ENCODE data around the gene RCOR3.
A peak's percentile ranks its signal among the peaks of the same experiment; 100 is the strongest.

The RCOR3 gene

GRCh38 chr1:211329764-211330201 is 70.6 kb downstream of the RCOR3 start:
- DNase-seq (ENCODE audit: extremely low spot score) = peak; percentile 46
- TF ChIP-seq, protein P1, sequence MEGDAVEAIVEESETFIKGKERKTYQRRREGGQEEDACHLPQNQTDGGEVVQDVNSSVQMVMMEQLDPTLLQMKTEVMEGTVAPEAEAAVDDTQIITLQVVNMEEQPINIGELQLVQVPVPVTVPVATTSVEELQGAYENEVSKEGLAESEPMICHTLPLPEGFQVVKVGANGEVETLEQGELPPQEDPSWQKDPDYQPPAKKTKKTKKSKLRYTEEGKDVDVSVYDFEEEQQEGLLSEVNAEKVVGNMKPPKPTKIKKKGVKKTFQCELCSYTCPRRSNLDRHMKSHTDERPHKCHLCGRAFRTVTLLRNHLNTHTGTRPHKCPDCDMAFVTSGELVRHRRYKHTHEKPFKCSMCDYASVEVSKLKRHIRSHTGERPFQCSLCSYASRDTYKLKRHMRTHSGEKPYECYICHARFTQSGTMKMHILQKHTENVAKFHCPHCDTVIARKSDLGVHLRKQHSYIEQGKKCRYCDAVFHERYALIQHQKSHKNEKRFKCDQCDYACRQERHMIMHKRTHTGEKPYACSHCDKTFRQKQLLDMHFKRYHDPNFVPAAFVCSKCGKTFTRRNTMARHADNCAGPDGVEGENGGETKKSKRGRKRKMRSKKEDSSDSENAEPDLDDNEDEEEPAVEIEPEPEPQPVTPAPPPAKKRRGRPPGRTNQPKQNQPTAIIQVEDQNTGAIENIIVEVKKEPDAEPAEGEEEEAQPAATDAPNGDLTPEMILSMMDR (IDR thresholded peaks at IDR 0.05; ENCODE audit: control extremely low read depth, extremely low read depth, low read depth, missing control alignments) = no peak
- POLR2A ChIA-PET = interaction anchor here (0.6 kb wide), 1 partner anchor 1739 kb away, joined by 5 read pairs; no protein-coding TSS in a partner anchor

DNA sequence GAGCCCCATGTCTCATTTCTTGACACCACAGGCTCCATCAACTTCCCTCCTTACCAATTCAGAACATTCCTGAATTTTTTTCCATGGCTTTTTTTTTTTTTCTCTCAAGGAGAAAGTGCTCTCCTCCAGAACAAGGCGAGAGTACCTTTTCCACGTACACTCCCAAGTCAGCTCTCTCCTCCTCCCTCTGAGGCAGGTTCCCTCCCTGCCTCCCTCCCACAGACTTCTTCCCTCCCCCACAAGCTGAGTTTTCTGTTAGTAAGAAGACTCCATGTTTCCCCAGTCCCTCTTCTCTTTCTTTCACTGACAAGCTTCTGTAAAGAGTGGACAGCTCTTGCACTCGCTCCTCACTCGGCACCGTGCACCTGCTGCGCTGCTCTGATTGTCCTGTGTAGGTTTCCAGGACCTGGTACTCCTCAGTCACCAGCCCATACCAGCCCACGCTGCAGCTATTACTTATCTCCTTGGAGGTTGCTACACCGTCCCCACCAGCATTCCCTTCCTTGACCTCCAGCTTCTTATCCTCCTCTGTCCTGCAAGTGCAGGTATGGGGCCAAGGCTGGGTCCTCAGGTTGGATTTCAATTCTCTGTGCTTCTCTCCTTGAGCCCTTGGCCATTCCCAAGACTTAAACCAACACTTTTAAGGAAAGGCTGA is 71.2 kb downstream of the RCOR3 start:
- TF ChIP-seq, protein P1 (IDR thresholded peaks at IDR 0.05; ENCODE audit: control extremely low read depth, extremely low read depth, low read depth, missing control alignments) = no peak
- DNase-seq (ENCODE audit: extremely low spot score) = no peak
- ChIA-PET POLR2A (no interaction called here), CTCF (interaction anchor here (1.3 to 5.4 kb wide), 4 partner anchors 17 to 184 kb away, joined by 3 to 35 read pairs (median 7); no protein-coding TSS in a partner anchor)

More at GRCh38 chr1:211329764-211330201, 70.6 kb downstream of the RCOR3 start:
- CTCF ChIA-PET = interaction anchor here (0.6 to 9.6 kb wide), 8 partner anchors 9 to 184 kb away, joined by 3 to 170 read pairs (median 7); no protein-coding TSS in a partner anchor

- no peak for DNase-seq (ENCODE audit: extremely low spot score)
- POLR2A ChIA-PET = no interaction called here
- TF ChIP-seq, protein P1 (IDR thresholded peaks at IDR 0.05; ENCODE audit: control extremely low read depth, extremely low read depth, low read depth, missing control alignments) = no peak
- CTCF ChIA-PET = interaction anchor here (0.7 to 14.1 kb wide), 4 partner anchors 6 to 140 kb away, joined by 3 to 170 read pairs (median 6); partner anchors contain the start of gene TRAF5
These were observed 72.0 kb downstream of the RCOR3 start for GRCh38 chr1:211331011-211331709.

- ChIA-PET POLR2A (no interaction called here), CTCF (interaction anchor here (0.8 to 14.1 kb wide), 4 partner anchors 7 to 139 kb away, joined by 3 to 170 read pairs (median 3); partner anchors contain the start of gene TRAF5)
- DNase-seq (ENCODE audit: extremely low spot score) = no peak
- TF ChIP-seq, protein P1 (IDR thresholded peaks at IDR 0.05; ENCODE audit: control extremely low read depth, extremely low read depth, low read depth, missing control alignments) = no peak
These were observed 73.0 kb downstream of the RCOR3 start for GRCh38 chr1:211332036-211332616.

DNA sequence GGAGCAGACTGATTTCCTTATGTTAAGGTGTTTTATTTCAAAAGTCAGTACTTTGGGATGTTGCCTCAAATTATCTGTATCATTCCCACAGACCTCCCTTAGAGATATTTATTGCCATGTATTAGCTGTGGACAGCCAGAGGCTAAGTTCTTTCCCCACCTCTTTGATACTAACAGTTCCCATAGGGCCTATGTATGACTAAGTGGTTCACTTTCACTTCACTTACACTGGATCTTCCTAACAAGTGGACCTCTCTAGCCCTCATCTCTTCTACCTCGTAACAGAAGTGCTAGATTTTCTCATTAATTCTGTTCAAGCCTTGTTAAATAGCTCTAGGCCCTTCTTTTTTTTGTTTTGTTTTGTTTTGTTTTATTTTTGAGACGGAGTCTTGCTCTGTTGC is 73.7 kb downstream of the RCOR3 start:
- TF ChIP-seq, protein P1 (IDR thresholded peaks at IDR 0.05; ENCODE audit: control extremely low read depth, extremely low read depth, low read depth, missing control alignments) = no peak
- ChIA-PET POLR2A (no interaction called here), CTCF (interaction anchor here (1.0 to 14.1 kb wide), 3 partner anchors 8 to 138 kb away, joined by 3 to 170 read pairs (median 3); partner anchors contain the start of gene TRAF5)
- no peak for DNase-seq (ENCODE audit: extremely low spot score)

DNA sequence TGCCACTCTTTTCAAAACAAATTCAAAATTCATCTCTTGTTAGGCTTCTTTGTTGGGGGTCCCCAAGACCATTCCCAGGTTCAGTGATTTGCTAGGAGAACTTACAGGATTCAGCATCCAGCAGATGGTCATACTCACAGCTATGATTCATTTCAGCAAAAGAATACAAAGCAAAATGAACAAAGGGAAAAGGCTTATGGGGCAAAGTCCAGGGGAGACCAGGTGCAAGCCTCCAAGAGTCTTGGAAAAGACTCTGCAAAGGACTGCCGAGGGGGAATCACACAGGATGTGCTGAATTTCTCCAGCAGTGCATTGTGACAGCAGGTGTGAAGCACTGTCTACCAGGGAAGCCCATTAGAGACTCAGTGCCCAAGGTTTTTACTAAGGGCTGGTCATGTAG is 74.7 kb downstream of the RCOR3 start:
- no peak for DNase-seq (ENCODE audit: extremely low spot score)
- TF ChIP-seq, protein P1 (IDR thresholded peaks at IDR 0.05; ENCODE audit: control extremely low read depth, extremely low read depth, low read depth, missing control alignments) = no peak
- CTCF ChIA-PET = interaction anchor here (14.1 kb wide), 1 partner anchor 9 kb away, joined by 170 read pairs; the partner anchor contains the start of gene TRAF5
- POLR2A ChIA-PET = no interaction called here
